RWPE1 (cell line): ENCODE data around the gene COX8A.

Experiments
- CTCF ChIA-PET: fragments of 350-600 bp; sonication (Branson Sonifier 250); formaldehyde crosslinking; extraction: SDS; loops from one replicate; lab custom pipeline; 2021; lab: Yijun Ruan, JAX
- POLR2A ChIA-PET: fragments of 400-600 bp; formaldehyde crosslinking; extraction: SDS; loops from one replicate; lab custom pipeline; 2020; ENCODE audit warnings: antibody characterized with exemption; ENCODE audit not compliant: low non-redundant PET; lab: Yijun Ruan, JAX
- DNase-seq: peaks from one replicate; pipeline ENCODE4 v3.0.0; 2012; ENCODE audit warnings: low spot score
- H3K27ac ChIP-seq: fragments of 450-650 bp; 2 replicates; pipeline ENCODE4 v1.5.1; 2017
- TF ChIP-seq, protein P1 (sequence below): fragments of 450-650 bp; conservative IDR thresholded peaks from 2 replicates; pipeline ENCODE4 v1.5.1; 2017; ENCODE audit warnings: low read depth, mild to moderate bottlenecking

COX8A gene

DNA sequence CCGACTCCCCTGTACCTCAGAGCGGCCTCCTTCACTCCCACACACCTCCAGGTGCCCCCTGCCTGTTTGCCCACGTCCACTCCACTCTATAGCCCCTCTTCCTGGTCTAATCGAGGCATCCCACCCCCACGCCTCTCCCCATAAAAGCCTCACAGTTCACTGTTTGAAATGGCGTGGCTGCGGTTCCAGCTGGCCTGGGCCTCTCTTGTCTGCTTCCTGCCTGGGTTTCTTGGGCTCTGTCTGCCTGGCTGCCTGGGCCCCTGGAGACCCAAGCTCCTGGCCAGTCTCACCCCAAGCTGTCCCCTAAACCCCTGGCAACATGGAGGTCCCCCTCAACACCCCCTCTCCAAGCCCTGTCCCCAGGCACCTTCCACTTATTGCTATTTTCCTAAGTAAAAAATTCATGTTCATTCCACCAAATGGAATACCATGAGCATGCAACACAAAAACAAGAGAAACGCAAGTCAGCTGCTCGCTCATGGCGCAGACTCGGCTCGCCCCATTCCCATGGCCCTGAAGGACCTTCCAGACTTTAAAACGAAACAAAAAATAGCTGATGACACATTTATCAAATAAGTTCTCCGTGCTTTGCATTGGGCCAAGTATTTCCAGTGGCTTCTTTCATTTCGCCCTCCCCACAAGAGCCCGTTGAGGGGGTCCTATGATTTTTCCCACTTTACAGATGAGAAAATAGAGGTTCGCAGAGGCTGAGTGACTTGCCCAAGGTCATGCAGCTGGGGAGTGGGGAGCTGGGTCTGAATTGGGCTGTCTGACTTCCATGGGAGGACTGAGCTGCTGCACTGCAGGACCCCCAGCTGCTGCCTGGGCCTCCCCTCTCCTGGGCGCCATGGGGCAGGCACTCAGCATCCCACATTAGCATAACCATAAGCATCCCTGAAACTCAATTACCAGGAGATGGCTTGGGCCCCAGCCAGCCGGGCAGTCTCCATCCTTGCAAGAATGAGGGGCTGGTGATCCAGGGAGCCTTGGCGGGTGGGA is 49.6 kb downstream of the COX8A start:
- ChIA-PET CTCF (no interaction called here), POLR2A (no interaction called here)
- TF ChIP-seq, protein P1, sequence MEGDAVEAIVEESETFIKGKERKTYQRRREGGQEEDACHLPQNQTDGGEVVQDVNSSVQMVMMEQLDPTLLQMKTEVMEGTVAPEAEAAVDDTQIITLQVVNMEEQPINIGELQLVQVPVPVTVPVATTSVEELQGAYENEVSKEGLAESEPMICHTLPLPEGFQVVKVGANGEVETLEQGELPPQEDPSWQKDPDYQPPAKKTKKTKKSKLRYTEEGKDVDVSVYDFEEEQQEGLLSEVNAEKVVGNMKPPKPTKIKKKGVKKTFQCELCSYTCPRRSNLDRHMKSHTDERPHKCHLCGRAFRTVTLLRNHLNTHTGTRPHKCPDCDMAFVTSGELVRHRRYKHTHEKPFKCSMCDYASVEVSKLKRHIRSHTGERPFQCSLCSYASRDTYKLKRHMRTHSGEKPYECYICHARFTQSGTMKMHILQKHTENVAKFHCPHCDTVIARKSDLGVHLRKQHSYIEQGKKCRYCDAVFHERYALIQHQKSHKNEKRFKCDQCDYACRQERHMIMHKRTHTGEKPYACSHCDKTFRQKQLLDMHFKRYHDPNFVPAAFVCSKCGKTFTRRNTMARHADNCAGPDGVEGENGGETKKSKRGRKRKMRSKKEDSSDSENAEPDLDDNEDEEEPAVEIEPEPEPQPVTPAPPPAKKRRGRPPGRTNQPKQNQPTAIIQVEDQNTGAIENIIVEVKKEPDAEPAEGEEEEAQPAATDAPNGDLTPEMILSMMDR: no peak
- no peak for DNase-seq
- peak overlapping the region; percentile 81 for H3K27ac ChIP-seq

DNA sequence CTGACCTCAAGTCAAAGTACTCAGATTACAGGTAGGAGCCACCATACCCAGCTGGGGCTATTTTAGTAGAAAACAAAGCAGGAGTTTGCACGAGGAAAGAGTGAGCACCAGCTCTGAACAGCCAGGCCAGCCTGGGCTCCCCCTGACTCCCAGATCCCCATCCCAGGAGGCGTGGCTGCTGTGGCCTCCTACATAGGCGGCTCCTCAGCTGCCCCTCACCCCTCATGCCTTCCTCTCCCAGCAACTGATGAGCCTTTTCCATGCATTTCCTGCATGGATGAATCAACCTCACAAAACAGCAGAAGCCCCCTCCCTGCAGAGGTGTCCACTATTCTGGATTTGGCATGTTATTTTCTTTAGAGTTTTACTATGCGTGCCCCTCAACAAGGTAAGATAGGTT is 50.8 kb downstream of the COX8A start:
- CTCF ChIA-PET: interaction anchor here (0.5 to 1.6 kb wide), 3 partner anchors 8 to 121 kb away, joined by 3 to 8 read pairs (median 5); no protein-coding TSS in a partner anchor
- POLR2A ChIA-PET: no interaction called here
- H3K27ac ChIP-seq: peak overlapping the region; percentile 30
- DNase-seq: no peak
- TF ChIP-seq, protein P1: no peak
